Smooth muscle cell (in vitro differentiated cells): ENCODE measurements around the gene ARAF. TPM values are rescaled to one million over a fixed set of nuclear protein-coding genes. Genes with fewer than 3 reads are reported as not detected.

ENCODE experiments used
- DNase-seq: peaks from one replicate; lab custom pipeline; 2025; ENCODE audit not compliant: unreplicated experiment; lab: John Stamatoyannopoulos, UW
- H2AFZ ChIP-seq: fragments of 200-600 bp; sonication (generic); 2 replicates; pipeline ENCODE4 v1.6.0; 2016; ENCODE audit warnings: antibody characterized with exemption, low read depth, mild to moderate bottlenecking
- H3F3A ChIP-seq: fragments of 200-600 bp; sonication (generic); 2 replicates; pipeline ENCODE4 v1.6.0; 2017; ENCODE audit warnings: antibody characterized with exemption, low read depth
- H3K27ac ChIP-seq: fragments of 200-600 bp; sonication (generic); 2 replicates; pipeline ENCODE4 v1.5.1; 2016; ENCODE audit warnings: low read depth, mild to moderate bottlenecking
- H3K27me3 ChIP-seq: fragments of 200-600 bp; sonication (generic); 2 replicates; pipeline ENCODE4 v1.6.1; 2016; ENCODE audit warnings: low read depth, mild to moderate bottlenecking
- H3K36me3 ChIP-seq: fragments of 200-600 bp; sonication (generic); 2 replicates; pipeline ENCODE4 v1.5.1; 2016; ENCODE audit warnings: low read depth
- H3K4me1 ChIP-seq: fragments of 200-600 bp; sonication (generic); 2 replicates; pipeline ENCODE4 v1.5.1; 2016; ENCODE audit warnings: low read depth
- H3K4me2 ChIP-seq: fragments of 200-600 bp; sonication (generic); 2 replicates; pipeline ENCODE4 v1.6.0; 2016; ENCODE audit warnings: mild to moderate bottlenecking
- H3K4me3 ChIP-seq: fragments of 200-600 bp; sonication (generic); 2 replicates; pipeline ENCODE4 v1.5.1; 2016; ENCODE audit warnings: mild to moderate bottlenecking
- H3K79me2 ChIP-seq: fragments of 200-600 bp; sonication (generic); 2 replicates; pipeline ENCODE4 v1.6.0; 2016; ENCODE audit warnings: low read depth, mild to moderate bottlenecking
- H3K9ac ChIP-seq: fragments of 200-600 bp; sonication (generic); 2 replicates; pipeline ENCODE4 v1.6.0; 2016; ENCODE audit warnings: low read depth
- H3K9me3 ChIP-seq: fragments of 200-600 bp; sonication (generic); replicated peaks from 2 replicates; pipeline ENCODE4 v1.5.1; 2016; ENCODE audit warnings: low read depth
- H4K20me1 ChIP-seq: fragments of 200-600 bp; sonication (generic); 2 replicates; pipeline ENCODE4 v1.6.0; 2016; ENCODE audit warnings: low read depth
- CTCF ChIP-seq: fragments of 200-600 bp; sonication (generic); IDR thresholded peaks from 2 replicates; pipeline ENCODE4 v1.5.1; 2017; ENCODE audit warnings: borderline replicate concordance, mild to moderate bottlenecking, antibody characterized with exemption; ENCODE audit not compliant: insufficient read depth, poor library complexity, severe bottlenecking
- WGBS: methylation state at CpG from one replicate; pipeline ENCODE4 v1.1.7; 2016; ENCODE audit warnings: low lambda C conversion rate; 5-methylcytosine and 5-hydroxymethylcytosine counted together
- polyA plus RNA-seq: library from polyadenylated mRNA; unstranded; fragments of >200 nt; fragmentation: Nextera tagmentation; extraction: Ambion mirVana; gene quantifications from 2 replicates; pipeline ENCODE4 v1.2.1, GENCODE V29; 2016
- total RNA-seq: library from RNA; depleted of rRNA; stranded (reverse); fragments of >200 nt; gene quantifications from 2 replicates; pipeline ENCODE4 v1.2.3, GENCODE V29; 2014

Gene ARAF
- total and polyA plus RNA-seq, 2 experiments from 2014 or later: 33.1 to 63.1 TPM

- TF ChIP-seq CTCF: no peak
- WGBS: 80% methylated on average over 5 of the region's 5 CpGs
These were observed 53.6 kb downstream of the ARAF start for GRCh38 chrX:47614618-47615017.

GRCh38 chrX:47618923-47619485, 58.0 kb downstream of the ARAF start:
- no peaks in the 10 kb centered on the region for H3K4me1 ChIP-seq
- no peak overlapping the region for H3K9ac ChIP-seq
- 51% methylated on average over 30 of the region's 32 CpGs for WGBS
- no peaks in the 10 kb centered on the region for H4K20me1 ChIP-seq
- peak overlapping the region; percentile 77 for H3K4me2 ChIP-seq
- DNase-seq: no peak
- TF ChIP-seq CTCF: no peak
- H3K79me2 ChIP-seq: no peaks in the 10 kb centered on the region
- no peak overlapping the region for H3K27ac ChIP-seq
- H2AFZ ChIP-seq: no peak overlapping the region
- no peaks in the 10 kb centered on the region for H3K36me3 ChIP-seq
- no peaks in the 10 kb centered on the region for H3K9me3 ChIP-seq
- peak overlapping the region; percentile 39 for H3K4me3 ChIP-seq
- no peaks in the 10 kb centered on the region for H3F3A ChIP-seq
- H3K27me3 ChIP-seq: no peaks in the 10 kb centered on the region

More at GRCh38 chrX:47614618-47615017, 53.6 kb downstream of the ARAF start:
- H4K20me1 ChIP-seq: no peaks in the 10 kb centered on the region
- no peaks in the 10 kb centered on the region for H3K4me1 ChIP-seq
- H3K27ac ChIP-seq: no peak overlapping the region
- no peak overlapping the region for H3K9ac ChIP-seq
- no peaks in the 10 kb centered on the region for H3K9me3 ChIP-seq
- no peak overlapping the region for H2AFZ ChIP-seq
- no peaks in the 10 kb centered on the region for H3K36me3 ChIP-seq
- H3K79me2 ChIP-seq: no peaks in the 10 kb centered on the region
- no peak overlapping the region for H3K4me3 ChIP-seq
- no peaks in the 10 kb centered on the region for H3F3A ChIP-seq
- H3K4me2 ChIP-seq: no peak overlapping the region
- no peaks in the 10 kb centered on the region for H3K27me3 ChIP-seq
- no peak for DNase-seq

- H3K36me3 ChIP-seq: no peaks in the 10 kb centered on the region
- H3K79me2 ChIP-seq: no peaks in the 10 kb centered on the region
- WGBS: 40% methylated on average over 66 of the region's 88 CpGs
- no peak within 1 kb of the TSS for H3K9ac ChIP-seq
- peak; percentile 10 for DNase-seq
- H3K4me3 ChIP-seq: peak within 1 kb of the TSS; percentile 39
- H3K27ac ChIP-seq: no peak within 1 kb of the TSS
- H3F3A ChIP-seq: no peaks in the 10 kb centered on the region
- H3K4me2 ChIP-seq: peak within 1 kb of the TSS; percentile 77
- H4K20me1 ChIP-seq: no peaks in the 10 kb centered on the region
- H3K9me3 ChIP-seq: no peaks in the 10 kb centered on the region
- no peak within 1 kb of the TSS for H2AFZ ChIP-seq
- H3K4me1 ChIP-seq: no peaks in the 10 kb centered on the region
- TF ChIP-seq CTCF: no peak
- no peaks in the 10 kb centered on the region for H3K27me3 ChIP-seq
These were observed 58.7 kb downstream of the ARAF start, which contains the start of gene SYN1 for GRCh38 chrX:47619486-47620302. Gene SYN1, minus strand, starts transcription at chrX:47619857. Its CDS starts 129 bp downstream, at chrX:47619728.

GRCh38 chrX:47620303-47620685, 59.3 kb downstream of the ARAF start:
- 75% methylated on average over 9 of the region's 9 CpGs for WGBS
- Histone ChIP-seq H3F3A (no peaks in the 10 kb centered on the region), H2AFZ (no peak overlapping the region), H3K4me2 (no peak overlapping the region), H4K20me1 (no peaks in the 10 kb centered on the region), H3K9ac (no peak overlapping the region), H3K4me3 (no peak overlapping the region), H3K27me3 (no peaks in the 10 kb centered on the region), H3K79me2 (no peaks in the 10 kb centered on the region), H3K36me3 (no peaks in the 10 kb centered on the region), H3K4me1 (no peaks in the 10 kb centered on the region), H3K9me3 (no peaks in the 10 kb centered on the region), H3K27ac (no peak overlapping the region)
- no peak for DNase-seq
- no peak for TF ChIP-seq CTCF
